Ovary (tissue), 9 donors: ENCODE data around the gene TENT5C. TPM values are rescaled to one million over a fixed set of nuclear protein-coding genes. Genes with fewer than 3 reads are reported as not detected.

Experiments
- DNase-seq, 5 donors: peaks; one replicate each; pipeline ENCODE4 v3.0.0-alpha.2; 2019 to 2020
- H3K27ac ChIP-seq, 2 donors: fragments of 200-600 bp; one replicate each; pipeline versions ENCODE4 v1.5.1 to v1.8.0; 2019 to 2022
- H3K27me3 ChIP-seq: fragments of 200-600 bp; one replicate; pipeline ENCODE4 v1.8.0; 2022
- H3K36me3 ChIP-seq: fragments of 200-600 bp; sonication (generic); one replicate; pipeline ENCODE4 v1.5.1; 2019
- H3K4me1 ChIP-seq: one replicate; pipeline ENCODE4 v1.8.1; 2013; ENCODE audit warnings: mild to moderate bottlenecking, moderate library complexity; ENCODE audit not compliant: insufficient read depth
- H3K4me3 ChIP-seq: fragments of 200-600 bp; sonication (generic); one replicate; pipeline ENCODE4 v1.5.1; 2017
- H3K9me3 ChIP-seq, 2 donors: fragments of 200-600 bp in 1 of 2; sonication (generic) in 1 of 2; one replicate each; pipeline versions ENCODE4 v1.5.1 to v1.8.1; 2013 to 2019; ENCODE audit warnings: mild to moderate bottlenecking in 1 of 2, moderate library complexity in 1 of 2
- EP300 ChIP-seq: sonication (generic); formaldehyde crosslinking; IDR thresholded peaks from one replicate; pipeline ENCODE4 v1.6.1; 2017; ENCODE audit warnings: antibody characterized with exemption
- POLR2A ChIP-seq: fragments of 450-650 bp; IDR thresholded peaks from one replicate; pipeline ENCODE4 v1.6.1; 2017; ENCODE audit warnings: antibody characterized with exemption, mild to moderate bottlenecking, moderate library complexity
- WGBS, 3 donors: extraction: QIAGEN DNeasy Blood & Tissue Kit in 1 of 3; methylation state at CpG; one replicate each; pipeline versions ENCODE4 v1.1.5 to v1.1.7; 2013 to 2017; 5-methylcytosine and 5-hydroxymethylcytosine counted together
- intact Hi-C, 4 donors: fragments of 100-400 bp; cut with DNase I; formaldehyde crosslinking; loops; one replicate each; pipeline versions ENCODE4 v1.11.0 to v1.15.1; 2022 to 2023
- polyA plus RNA-seq, 2 donors: library from polyadenylated mRNA; stranded (reverse); fragments of 200-250 nt in 1 of 2; fragments of 350-450 nt in 1 of 2; fragmentation: Illumina TruSeq in 1 of 2; extraction: RNeasy Lipid Tissue Mini Kit (QIAGEN cat#74804) in 1 of 2; gene quantifications; one replicate each; pipeline ENCODE4 v1.2.3, GENCODE V29; 2013 to 2014
- total RNA-seq, 7 donors: library from RNA; depleted of rRNA in 2 of 7; stranded (reverse); fragments of >200 nt in 2 of 7; fragmentation: NEBNext Ultra II Directional in 3 of 7; extraction: Animal tissue kit (Norgen Biotek cat#: 25700) in 3 of 7; gene quantifications; one replicate each; pipeline versions ENCODE4 v1.1.0 to v1.2.4, GENCODE V29; 2016 to 2023
- TF ChIP-seq, protein P1 (sequence below), 3 donors: fragments of 450-650 bp in 2 of 3; fragments of 200-600 bp in 1 of 3; IDR thresholded peaks; one replicate each; pipeline versions ENCODE4 v1.5.1 to v1.8.0; 2016 to 2022; ENCODE audit warnings: antibody characterized with exemption in 3 of 3, mild to moderate bottlenecking in 1 of 3
- donor health status: DM: no; HTN: no; CAD: no; lungs with moderate emphysema.
- donor health status: DM: no; HTN: no; CAD: no.
- donor health status: Bipolar disorder and iron deficiency.
- donor health status: DM: yes; HTN: yes; CAD: no.
- donor health status: DM: no; HTN: no; CAD: no.
- donor health status: DM: yes; HTN: yes; CAD: no.

The TENT5C gene
- total and polyA plus RNA-seq, 9 donors, result 2.6 to 24.7 (median 11.4) TPM

DNA sequence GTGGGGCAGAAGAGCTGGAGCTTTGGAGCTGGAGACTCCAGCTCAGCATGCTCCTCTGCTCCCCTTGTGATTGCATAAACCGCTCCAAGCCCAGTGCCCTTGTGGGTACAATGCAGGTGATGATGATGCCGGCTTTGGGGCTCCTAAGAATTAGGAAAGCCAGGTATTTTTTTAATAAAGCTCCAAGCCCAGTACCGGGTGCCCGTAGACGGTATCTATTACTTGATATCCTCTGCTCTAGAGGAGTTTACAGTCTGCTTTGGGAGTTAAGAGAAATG, 27.2 kb downstream of the TENT5C start:
- H3K27ac ChIP-seq, result no peak overlapping the region
- H3K9me3 ChIP-seq, result no peaks in the 10 kb centered on the region
- H3K4me3 ChIP-seq, result no peak overlapping the region
- no peak for DNase-seq
- intact Hi-C loops, result no loop called here
- H3K36me3 ChIP-seq, result no peaks in the 10 kb centered on the region
- WGBS, 3 donors, result 75 to 82% (median 77%) methylated on average over 5 of the region's 5 CpGs
- TF ChIP-seq POLR2A, result no peak
- no peak for TF ChIP-seq EP300
- TF ChIP-seq, protein P1, sequence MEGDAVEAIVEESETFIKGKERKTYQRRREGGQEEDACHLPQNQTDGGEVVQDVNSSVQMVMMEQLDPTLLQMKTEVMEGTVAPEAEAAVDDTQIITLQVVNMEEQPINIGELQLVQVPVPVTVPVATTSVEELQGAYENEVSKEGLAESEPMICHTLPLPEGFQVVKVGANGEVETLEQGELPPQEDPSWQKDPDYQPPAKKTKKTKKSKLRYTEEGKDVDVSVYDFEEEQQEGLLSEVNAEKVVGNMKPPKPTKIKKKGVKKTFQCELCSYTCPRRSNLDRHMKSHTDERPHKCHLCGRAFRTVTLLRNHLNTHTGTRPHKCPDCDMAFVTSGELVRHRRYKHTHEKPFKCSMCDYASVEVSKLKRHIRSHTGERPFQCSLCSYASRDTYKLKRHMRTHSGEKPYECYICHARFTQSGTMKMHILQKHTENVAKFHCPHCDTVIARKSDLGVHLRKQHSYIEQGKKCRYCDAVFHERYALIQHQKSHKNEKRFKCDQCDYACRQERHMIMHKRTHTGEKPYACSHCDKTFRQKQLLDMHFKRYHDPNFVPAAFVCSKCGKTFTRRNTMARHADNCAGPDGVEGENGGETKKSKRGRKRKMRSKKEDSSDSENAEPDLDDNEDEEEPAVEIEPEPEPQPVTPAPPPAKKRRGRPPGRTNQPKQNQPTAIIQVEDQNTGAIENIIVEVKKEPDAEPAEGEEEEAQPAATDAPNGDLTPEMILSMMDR (IDR thresholded peaks at IDR 0.05), result no peak
- H3K27me3 ChIP-seq, result no peaks in the 10 kb centered on the region
- no peaks in the 10 kb centered on the region for H3K4me1 ChIP-seq

DNA sequence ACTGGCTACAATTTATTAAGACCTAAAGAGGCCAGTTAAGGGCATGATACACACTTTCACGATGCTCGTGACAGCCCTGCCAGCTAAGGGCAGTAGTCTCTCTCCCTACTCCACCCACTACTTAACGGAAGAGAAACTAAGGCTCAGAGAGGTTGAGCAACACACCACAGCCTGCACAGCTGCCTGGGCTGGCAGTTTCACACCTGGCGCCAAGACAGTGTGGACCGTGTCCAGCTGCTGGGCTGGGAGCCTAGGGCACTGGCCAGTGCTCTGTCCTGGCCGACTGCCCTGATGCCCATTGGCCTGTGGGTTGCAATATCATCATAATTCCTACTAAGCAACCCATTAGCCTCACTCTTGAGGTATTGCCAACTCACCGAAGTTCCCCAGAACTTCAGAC, 27.6 kb downstream of the TENT5C start:
- intact Hi-C loops, result no loop called here
- 78 to 87% (median 81%) methylated on average over 7 of the region's 7 CpGs for WGBS, 3 donors

DNA sequence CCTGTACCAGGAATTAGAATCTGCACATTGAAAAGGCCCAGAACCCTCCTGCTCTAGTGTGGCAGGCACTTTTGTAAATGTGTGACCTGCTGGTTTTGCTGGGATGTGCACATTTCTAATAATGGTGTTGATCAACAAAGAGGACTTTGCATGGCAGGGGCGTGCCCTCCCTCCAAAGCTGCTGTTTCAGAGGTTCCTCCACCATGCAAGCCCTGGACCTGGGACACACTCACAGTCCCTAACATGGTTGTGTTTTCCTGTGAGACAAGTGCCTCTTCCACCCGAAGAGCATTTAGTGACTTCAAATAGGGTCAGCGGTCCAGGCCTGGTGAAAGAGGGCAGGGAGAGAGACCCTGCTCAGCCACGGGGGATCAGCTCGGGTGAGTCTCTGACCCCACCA, 28.1 kb downstream of the TENT5C start:
- H3K36me3 ChIP-seq, result no peaks in the 10 kb centered on the region
- no peaks in the 10 kb centered on the region for H3K9me3 ChIP-seq
- intact Hi-C loops, result no loop called here
- no peak overlapping the region for H3K27ac ChIP-seq
- no peak for DNase-seq
- TF ChIP-seq EP300, result no peak
- TF ChIP-seq POLR2A, result no peak
- TF ChIP-seq, protein P1 (IDR thresholded peaks at IDR 0.05), result no peak
- no peak overlapping the region for H3K4me3 ChIP-seq
- H3K27me3 ChIP-seq, result no peaks in the 10 kb centered on the region
- 88 to 95% (median 90%) methylated on average over 5 of the region's 5 CpGs for WGBS, 3 donors
- no peaks in the 10 kb centered on the region for H3K4me1 ChIP-seq

More for the DNA sequence above, 27.6 kb downstream of the TENT5C start:
- Histone ChIP-seq H3K27me3 (no peaks in the 10 kb centered on the region), H3K36me3 (no peaks in the 10 kb centered on the region), H3K4me1 (no peaks in the 10 kb centered on the region), H3K9me3 (no peaks in the 10 kb centered on the region), H3K4me3 (no peak overlapping the region), H3K27ac (no peak overlapping the region)
- no peak for DNase-seq
- TF ChIP-seq, protein P1 (IDR thresholded peaks at IDR 0.05), result no peak
- no peak for TF ChIP-seq EP300
- TF ChIP-seq POLR2A, result no peak

DNA sequence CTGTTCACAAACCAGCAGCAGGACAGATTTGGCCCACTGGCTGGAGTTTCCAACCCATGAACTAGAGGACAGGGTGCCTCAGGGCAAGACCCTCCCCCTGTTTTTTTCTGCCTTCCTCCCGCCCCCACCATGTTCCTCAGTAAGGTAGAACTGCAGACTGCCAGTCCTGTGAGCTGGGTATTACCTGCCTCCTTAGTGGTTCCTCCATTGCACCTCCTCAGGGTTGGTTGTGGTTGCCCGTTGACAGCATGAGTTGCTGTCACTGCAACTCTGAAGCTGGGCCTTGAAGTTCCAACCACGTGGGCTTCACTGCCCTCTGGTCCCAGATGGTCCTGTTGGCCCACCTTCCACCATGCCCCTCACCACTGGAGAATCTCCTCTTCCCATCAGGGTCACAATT, 28.8 kb downstream of the TENT5C start:
- TF ChIP-seq POLR2A (no peak), EP300 (no peak)
- TF ChIP-seq, protein P1 (IDR thresholded peaks at IDR 0.05), result no peak
- DNase-seq, result no peak
- intact Hi-C loops, result no loop called here

DNA sequence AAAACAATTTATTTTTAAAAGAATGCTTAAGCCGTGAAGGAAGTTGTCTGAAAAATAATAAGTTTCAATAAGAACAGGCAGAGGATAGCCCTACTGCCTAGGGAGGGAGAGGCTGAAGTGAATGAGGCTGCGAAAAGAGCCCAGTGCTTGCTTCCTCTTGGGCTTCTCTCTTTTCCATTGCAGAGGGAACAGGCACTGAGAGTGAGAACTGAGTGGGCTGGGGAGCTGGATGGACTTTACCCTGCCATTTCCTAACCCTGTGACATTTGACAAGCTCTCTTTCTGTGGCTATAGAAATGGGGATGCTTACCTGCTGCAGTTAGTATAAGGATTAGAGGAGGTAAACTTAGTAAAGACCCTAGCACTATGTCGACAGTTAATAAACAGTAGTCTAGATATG, 30.0 kb downstream of the TENT5C start:
- DNase-seq, result no peak
- Histone ChIP-seq H3K9me3 (no peaks in the 10 kb centered on the region), H3K4me3 (no peak overlapping the region), H3K27ac (no peak overlapping the region), H3K27me3 (no peaks in the 10 kb centered on the region), H3K36me3 (no peaks in the 10 kb centered on the region), H3K4me1 (no peaks in the 10 kb centered on the region)
- intact Hi-C loops, result no loop called here
- 91 to 93% (median 93%) methylated on average over 3 of the region's 3 CpGs for WGBS, 3 donors
- TF ChIP-seq EP300 (no peak), POLR2A (no peak)
- TF ChIP-seq, protein P1 (IDR thresholded peaks at IDR 0.05), result no peak

More for the DNA sequence above, 28.8 kb downstream of the TENT5C start:
- Histone ChIP-seq H3K36me3 (no peaks in the 10 kb centered on the region), H3K27ac (no peak overlapping the region), H3K27me3 (no peaks in the 10 kb centered on the region), H3K9me3 (no peaks in the 10 kb centered on the region), H3K4me1 (no peaks in the 10 kb centered on the region), H3K4me3 (no peak overlapping the region)
- 88 to 96% (median 92%) methylated on average over 3 of the region's 3 CpGs for WGBS, 3 donors
